Measurements from ENCODE around the gene FOXK1.
"Not testable (repeated sequence)": the region's sequence is repeated elsewhere in the genome, so short reads cannot be mapped to it uniquely, and the experiment has no call there.

FOXK1 gene

DNA sequence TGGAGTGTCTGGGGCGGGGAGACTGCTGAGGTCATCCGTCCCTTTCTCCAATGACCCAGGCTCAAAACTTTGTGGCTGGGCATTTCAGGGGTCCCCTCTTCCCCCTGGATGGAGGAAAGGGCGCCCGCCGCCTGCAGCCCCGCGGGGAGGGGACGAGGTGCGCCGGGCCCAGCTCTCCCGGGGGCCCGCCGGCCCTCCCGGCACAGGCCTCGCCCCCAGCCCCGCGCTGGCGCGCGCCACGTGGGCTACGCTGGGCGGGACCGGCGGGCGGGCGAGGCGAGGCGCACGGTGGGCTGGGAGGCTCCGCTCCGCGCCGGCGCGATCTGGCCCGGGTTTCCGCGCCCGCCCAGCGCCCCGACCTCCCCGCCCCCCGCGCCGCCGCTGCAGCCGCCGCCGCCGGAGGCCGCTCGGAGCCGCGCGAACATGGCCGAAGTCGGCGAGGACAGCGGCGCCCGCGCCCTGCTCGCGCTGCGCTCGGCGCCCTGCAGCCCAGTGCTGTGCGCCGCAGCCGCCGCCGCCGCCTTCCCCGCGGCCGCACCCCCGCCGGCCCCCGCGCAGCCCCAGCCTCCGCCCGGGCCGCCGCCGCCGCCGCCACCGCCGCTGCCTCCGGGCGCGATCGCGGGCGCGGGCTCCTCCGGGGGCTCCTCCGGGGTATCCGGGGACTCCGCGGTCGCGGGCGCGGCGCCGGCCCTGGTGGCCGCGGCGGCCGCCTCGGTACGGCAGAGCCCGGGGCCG lies at the start of gene FOXK1:
TSS of gene FOXK1 (plus strand) at position 410 of the 735 bp plus-strand sequence. CDS start at position 424, 14 bp downstream.
- FAIRE-seq = no peak

DNA sequence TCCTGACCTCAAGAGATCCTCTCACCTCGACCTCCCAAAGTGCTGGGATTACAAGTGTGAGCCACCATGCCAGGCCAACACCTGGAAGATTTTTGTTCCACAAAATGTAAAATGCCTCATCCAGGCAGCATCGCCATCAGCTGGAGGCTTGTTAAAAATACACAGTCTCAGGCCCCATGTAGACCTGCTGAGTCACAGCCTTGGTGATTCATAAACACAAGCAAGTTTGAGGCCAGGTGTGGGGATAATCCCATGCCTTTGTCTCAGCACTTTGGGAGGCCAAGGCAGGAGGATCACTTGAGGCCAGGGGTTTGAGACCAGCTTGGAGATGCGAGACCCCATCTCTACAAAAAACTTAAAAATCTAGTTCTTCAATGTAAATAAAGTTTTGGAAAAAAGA lies 49.1 kb upstream of the FOXK1 start:
- FAIRE-seq = no peak

DNA sequence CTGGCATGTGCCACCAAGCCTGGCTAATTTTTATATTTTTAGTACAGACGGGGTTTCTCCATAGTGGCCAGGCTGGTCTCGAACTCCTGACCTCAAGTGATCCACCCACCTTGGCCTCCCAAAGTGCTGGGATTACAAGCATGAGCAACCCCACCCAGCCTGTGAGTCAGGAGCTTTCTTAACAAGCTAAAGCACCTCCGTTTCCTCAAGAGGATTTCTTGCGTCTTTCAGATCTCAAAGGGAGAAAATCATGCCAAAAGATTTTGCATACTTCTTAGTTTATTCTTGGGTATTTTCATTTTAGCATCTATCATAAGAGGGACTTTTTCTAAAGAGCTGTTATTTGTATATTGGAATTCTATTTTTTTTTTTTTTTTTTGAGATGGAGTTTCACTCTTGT lies 47.9 kb upstream of the FOXK1 start:
- no peak for FAIRE-seq

DNA sequence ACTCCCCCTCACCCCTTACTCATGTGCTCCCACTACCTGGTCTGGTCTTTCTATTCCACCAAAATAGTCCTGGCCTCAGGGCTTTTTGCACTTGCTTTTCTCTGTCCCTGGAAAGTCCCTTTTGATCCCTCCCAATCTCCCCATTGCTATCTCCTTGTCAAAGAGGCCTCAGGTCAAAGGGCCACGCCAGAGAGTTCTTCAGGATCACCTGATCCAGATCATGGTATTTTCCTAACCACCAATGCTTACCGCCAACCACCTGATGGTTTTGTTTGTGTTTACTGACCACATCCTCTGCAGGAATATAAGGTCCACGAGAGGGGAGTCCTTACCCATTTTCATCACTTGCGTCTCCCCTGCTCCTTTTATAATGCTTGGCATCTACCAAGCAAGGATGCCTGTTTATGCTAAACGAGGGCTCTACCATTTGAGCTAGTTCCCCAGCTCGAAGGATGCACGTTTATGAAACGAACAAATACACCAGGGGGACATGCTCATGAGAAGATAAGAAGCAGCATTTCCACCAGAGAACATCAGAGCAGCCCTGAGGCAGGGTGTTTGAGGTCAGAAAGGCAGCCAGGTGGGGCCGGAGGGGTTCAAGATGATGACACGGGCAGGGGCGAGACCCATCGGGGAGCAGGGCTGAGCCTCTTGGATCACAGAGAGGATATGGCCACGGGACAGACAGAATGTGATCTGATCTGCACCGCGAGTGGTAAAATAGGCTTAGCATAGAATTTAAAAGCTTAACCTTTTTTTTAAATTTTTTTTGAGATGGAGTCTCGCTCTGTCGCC lies 43.1 kb upstream of the FOXK1 start:
- no peak for FAIRE-seq

DNA sequence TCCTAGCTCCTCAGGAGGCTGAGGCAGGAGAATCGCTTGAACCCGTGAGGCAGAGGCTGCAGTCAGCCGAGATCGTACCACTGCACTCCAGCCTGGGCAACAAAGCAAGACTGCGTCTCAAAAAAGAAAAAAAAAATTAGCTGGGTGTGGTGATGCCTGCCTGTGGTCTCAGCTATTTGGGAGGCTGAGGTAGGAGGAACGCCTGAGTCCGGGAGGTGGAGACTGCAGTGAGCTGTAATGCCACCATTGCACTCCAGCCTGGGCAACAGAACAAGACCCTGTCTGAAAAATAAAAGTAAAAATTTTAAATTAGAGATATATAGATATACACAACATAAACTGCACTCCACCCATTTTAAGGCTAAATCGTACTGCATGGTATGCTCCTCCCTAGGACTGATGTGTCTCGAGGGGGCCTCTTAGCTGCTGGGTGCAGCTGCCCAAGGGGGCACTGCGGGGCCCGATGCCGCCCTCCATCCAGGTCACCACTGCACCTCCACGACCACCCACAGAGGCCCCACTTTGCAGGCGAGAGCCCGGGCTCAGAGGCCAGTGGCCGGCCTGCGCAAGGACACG lies 40.9 kb upstream of the FOXK1 start:
- no peak for FAIRE-seq

DNA sequence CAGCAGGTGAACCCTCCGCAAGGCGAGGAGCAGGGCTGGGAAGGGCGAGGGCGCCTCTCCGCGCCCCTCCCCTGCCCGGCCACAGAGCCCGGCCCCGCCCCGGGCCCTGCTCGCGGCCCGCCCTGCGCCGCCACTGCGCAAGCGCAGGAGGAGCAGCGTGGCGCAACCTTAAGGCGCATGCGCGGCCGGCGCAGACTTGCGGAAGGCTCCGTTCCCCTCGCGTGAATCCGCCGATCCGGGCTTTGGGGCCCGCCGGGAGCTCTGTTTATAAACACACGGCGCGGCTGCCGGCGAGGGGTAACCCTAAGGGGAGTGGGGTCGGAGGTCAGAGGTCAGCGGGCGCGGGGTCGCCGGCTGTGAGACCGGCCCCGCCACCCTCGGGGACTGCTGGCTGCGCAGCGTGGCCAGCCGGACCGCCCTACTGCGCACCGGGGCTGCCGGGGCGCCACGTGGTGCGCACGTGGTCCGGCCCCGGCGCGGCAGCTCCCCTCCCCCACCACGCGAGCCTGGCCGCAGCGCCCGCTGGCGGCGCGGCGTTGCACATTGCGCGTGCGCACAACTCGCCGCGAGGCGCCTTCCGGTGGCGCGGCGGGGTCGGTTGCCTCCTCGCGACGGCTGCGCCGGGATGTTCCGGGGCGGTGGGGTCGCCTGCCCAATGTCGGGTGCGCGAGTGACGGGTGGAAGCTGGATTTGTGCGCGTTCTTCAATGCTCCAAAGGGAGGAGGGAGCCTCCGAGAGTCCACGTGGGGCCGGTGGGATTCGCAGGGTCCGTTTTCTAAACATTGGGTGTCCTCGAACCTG lies 40.2 kb upstream of the FOXK1 start:
- no peak for FAIRE-seq

DNA sequence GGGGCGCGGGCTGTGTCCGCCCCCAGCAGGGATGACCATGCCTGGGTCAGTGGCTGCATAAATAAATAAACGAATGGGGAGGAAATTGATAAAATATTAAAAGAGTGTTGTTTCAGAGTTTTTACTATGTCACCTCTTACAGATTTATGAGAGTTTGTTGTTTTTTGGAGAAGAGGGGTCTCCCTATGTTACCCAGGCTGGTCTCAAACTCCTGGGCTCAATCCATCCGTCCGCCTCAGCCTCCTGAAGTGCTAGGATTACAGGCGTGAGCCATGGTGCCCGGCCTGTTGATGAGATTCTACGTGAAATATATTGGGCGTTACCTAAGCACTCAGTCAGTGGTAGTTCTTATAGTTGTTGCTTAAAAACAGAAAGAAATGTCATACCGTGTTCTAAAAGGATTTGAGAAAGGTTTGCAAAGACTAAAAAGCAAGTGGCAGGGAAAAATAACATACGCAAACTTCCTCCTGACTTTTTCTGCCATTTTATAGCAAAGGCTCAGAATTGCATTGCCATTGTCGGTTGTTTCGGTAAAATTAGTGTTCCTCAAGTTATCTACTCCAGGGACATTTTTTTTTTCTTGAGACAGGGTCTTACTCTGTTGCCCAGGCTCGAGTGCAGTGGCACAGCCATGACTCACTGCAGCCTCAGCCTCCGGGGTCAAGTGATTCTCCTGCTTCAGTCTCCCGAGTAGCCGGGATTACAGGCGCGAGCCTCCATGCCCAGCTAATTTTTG lies 39.5 kb upstream of the FOXK1 start:
- no peak for FAIRE-seq

DNA sequence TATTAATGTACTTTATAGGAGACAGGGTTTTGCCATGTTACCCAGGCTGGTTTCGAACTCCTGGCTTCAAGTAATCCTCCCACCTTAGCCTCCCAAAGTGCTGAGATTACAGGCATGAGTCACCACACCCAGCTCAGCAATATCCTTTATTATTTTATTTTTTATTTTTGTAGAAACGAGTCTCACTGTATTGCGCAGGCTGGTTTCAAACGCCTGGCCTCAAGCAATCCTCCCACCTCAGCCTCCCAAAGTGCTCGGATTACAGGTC lies 39.0 kb upstream of the FOXK1 start:
- FAIRE-seq = not testable (repeated sequence)

DNA sequence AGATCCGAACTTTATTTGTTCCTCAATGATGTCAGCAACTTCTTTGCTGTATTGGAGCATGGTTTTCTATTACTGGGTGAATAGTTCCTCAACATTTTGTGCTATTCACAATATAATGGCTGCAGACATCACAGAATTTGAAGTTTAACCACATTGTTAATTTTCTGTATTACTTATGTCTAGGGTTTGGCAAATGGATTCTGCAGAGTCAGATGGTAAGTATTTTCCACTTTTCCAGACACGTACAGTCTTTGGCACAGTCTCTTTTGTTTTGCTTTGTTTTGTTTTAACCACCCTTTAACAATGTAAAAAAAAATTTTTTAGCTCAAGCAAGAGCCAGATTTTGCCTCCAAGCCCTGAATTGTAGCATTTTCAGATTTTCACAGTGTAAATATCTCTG lies 36.8 kb upstream of the FOXK1 start:
- no peak for FAIRE-seq

DNA sequence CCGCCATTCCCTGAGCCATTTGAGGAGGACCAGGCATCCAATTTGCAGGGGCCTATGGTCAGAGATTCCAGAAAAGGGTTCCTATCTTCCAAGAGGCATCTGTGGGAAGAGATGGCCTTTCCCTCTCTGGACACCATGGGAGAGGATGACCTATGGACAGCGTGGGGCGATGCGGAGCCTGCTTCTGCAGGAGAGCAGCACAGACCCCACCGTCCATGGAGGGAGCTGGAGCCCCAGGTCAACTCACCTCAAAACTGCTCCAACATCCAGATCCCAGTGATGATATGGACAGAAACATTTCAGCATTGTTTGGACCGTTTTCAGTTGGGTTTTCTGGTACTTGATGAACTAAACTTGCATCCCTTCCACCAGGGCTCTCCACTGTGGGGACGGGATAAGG lies 34.0 kb upstream of the FOXK1 start:
- FAIRE-seq = no peak

DNA sequence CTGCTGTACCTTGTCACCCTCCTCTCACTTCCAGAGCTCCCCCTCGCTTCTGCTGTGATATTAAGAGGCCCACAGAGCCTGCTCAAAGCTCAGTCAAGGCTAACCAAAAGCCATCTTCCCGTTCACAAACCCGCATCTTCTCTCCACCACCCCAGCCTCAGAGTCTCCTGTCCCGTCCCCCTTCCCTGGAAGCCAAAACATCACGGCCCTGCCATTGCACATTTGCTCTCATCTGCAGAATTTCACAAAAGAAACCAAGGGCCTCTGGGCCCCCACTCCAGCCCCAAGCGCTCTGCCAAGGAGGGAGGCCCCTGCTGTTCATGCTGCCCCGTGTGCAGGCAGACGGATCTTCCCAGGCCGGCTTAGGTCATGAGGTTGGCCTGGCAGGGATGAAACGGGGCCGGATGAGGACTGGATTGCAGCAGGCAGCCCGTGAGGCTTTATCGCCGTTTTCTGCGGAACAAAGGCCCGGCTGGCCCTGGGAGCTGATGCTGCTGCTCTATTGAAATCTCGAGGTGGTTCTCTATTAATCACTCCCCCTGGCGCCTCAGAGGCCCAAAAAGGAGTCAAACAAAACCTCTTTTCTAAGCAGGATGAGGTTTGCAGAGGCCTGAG lies 31.6 kb upstream of the FOXK1 start:
- FAIRE-seq = no peak

DNA sequence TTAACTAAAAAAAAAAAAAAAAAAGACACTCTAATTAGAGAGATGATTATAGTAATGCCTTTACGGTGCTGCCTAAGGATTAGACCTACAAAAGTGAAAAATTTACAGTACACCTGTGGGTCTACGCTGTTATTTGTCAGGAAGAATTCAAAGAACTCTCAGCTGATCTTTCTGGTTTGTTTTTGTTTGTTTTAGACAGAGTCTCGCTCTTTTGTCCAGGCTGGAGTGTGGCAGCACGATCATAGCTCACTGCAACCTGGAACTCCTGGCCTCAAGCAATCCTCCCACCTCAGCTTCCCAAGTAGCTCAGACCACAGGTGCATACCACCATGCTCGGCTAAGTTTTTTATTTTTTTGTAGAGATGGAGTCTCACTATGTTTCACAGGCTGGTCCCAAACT lies 28.3 kb upstream of the FOXK1 start:
- FAIRE-seq = no peak

DNA sequence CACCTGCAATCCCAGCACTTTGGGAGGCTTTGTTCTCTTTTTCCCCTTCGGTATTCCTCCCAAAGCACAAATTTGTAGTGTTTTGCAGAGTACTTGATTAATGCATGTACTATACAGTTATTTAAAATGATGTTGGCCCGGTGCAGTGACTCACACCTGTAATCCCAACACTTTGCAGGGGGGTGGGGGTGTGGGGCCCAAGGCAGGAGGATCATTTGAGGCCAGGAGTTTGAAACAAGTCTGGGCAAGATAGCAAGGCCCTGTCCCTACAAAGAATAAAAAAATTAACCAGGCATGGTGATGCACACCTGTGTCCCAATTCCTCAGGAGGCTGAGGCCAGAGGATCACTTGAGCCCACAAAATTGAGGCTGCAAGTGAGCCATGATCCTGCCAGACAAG lies 26.8 kb upstream of the FOXK1 start:
- FAIRE-seq = no peak

DNA sequence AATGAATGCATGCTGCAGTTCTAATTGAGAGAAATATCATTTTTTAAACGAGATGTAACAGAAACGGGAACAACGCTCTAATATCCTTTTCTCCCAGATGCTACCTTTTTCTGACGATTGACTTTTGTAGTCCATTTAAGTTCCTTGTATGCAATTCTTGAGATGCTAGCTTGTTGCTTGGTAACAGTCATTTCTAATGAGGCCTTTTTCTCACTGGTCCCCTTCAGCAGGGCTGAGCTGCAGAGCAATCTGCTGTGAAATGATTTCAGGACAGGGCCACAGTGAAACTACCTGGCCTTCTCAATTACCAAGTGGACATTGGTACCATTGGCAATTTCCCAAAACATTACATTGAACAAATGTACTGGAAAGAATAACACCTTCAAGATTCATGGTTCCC lies 26.2 kb upstream of the FOXK1 start:
- FAIRE-seq = no peak

DNA sequence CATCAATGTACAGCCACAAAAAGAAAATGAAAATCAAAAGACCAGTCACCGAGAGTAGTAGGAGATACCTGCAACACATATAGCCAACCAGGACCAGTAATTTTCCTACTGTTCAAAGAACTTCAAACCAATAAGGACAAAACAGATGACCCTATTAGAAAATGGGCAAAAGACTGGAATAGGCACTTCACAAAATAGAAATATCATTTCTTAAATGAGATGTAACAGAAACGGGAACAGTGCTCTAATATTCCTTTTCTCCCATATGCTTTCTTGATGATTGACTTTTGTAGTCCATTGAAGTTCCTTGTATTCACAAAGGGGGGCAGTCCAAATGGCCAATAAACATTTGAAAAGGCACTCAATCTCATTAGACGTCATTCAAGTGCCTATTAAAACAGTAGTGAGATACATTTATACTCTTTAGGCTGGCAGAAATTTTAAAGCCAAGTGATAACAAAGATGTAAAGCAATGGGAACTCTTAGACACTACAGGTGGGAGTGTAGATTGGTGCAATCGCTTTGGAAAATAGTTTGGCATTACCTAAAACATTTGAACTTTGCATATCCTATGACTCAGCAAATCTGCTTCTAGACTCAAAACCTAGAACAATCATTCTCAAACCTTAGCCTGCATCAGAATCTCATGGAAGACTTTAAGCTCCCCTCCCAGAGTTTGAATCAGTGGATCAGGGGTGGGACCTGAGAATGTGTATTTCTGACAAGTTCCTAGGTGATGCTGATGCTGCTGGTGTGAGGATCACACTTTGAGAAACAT lies 24.3 kb upstream of the FOXK1 start:
- FAIRE-seq = no peak

DNA sequence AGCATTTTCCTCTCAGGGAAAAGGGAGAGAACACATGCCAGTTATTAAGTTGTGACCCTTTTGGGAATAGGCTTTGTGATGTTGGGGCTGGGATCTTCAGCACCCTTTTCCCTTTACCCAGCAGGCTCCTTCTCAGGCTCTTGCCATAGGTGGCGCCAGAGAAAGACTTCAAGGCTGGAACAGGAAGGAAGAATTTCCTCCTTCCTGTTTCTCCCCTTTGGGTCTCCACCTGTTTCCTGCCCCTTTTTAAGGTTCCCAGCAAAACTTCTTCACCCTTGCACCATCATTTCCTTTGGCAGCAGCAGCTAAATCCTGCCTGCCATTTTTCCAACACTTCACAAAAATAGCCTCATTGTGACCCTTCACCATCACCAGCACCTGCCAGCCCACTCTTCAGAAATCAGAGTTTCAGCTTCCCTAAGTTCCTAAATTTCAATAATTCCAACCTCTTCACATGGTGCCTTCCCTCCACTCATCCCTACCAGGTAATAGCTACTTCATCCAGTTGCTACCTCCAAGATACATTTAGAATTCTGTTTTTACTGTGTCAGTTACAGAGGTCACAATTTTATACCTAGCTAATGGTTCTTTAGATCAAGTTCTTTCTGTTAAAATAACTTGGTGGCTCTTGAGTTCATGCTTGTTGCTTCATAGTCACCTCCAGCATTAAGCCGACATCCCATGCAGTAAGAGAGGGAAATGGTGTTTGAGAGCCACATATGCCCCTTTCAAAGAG lies 22.4 kb upstream of the FOXK1 start:
- FAIRE-seq = no peak

DNA sequence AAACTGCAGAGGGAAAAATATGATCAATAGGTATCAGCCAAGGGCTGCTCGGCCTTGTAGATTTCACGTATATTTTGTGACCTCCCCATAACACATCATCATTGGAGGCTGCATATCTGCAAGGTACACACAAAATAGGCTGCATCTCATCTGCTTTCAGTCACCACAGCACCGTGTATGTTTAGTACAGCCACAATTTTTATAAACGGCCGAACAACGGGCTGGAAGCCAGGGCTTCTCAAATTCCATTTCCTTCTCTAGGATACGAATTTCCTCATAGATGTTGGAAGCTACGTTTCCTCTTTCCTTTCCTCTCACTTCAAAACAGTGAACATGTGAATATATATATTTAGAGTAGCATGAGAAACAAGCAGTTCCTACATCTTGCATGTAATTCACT lies 20.2 kb upstream of the FOXK1 start:
- no peak for FAIRE-seq

DNA sequence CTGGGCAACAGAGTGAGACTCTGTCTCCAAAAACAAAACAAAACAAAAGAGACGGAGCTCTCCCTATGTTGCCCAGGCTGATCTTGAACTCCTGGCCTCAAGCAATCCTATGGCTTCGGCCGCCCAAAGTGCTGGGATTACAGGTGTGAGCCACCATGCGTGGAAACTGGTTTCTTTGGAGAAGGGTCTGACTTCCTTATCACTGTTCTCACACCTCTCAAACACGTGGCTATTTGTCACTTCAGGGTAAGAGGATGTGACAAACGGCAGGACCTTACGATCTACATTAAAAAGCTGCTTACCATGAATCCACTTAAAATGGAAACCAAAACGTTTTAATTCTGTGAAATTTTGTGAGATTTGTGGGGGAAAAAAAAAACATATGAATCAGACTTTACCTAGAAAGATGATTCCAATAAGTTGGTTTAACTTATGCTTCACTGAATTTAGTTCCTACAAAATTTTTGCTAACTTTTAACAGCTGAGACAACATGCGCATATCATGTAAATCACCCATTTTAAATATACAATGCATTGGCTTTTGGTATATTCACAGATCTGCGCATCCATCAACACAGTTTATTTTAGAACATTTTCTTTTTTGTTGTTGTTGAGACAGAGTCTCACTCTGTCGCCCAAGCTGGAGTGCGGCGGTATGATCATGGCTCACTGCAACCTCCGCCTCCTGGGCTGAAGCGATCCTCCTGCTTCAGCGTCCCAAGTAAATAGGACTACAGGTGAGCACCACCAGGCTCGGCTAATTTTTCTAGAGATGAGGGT lies 18.7 kb upstream of the FOXK1 start:
- FAIRE-seq = no peak

DNA sequence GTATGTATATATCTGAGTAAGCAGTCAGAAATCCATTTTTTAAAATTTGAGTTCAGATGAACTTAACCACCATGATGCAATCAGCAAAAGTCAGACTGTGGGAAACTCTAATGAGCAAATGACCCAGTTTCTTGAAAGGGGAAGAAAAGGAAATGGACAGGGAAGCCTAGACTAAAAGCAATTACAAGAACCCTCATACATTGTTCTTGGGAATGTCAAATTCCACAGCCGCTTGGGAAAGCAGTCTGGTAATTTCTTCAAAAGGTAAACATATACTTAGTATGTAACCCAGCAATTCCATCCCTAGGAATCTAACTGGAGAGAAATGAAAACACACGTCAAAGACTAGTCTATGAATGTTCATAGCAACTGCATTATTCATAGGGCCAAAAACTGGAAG lies 16.4 kb upstream of the FOXK1 start:
- no peak for FAIRE-seq

Data from islet of Langerhans (tissue), 1 donor.